Measurements from ENCODE around the gene SRF. TPM values are rescaled to one million over a fixed set of nuclear protein-coding genes. Genes with fewer than 3 reads are reported as not detected.

Gene SRF
- total RNA-seq, 2 experiments from 2014 or later, result 22.8 to 24.2 TPM

GRCh38 chr6:43125555-43125954 is 45.5 kb upstream of the SRF start:
- ChIA-PET POLR2A (interaction anchor here (0.6 kb wide), 1 partner anchor 179 kb away, joined by 4 read pairs; no protein-coding TSS in a partner anchor), CTCF (ENCODE audit: unreplicated experiment) (no interaction called here)
- Histone ChIP-seq H3K4me2 (ENCODE audit: low read length) (no peak overlapping the region), H3K9me3 (ENCODE audit: low read length) (no peaks in the 10 kb centered on the region), H3K4me1 (ENCODE audit: insufficient read depth, low read length, poor library complexity, severe bottlenecking) (no peaks in the 10 kb centered on the region), H3K9me2 (ENCODE audit: insufficient read depth, low read length) (no peaks in the 10 kb centered on the region), H2AFZ (ENCODE audit: low read length) (no peak overlapping the region), H3K27ac (ENCODE audit: low read depth, low read length, poor library complexity, severe bottlenecking) (no peak overlapping the region), H3K4me3 (ENCODE audit: low read depth, low read length, poor library complexity, severe bottlenecking) (no peak overlapping the region), H3K36me3 (ENCODE audit: insufficient read depth, low read length) (no peaks in the 10 kb centered on the region), H4K20me1 (ENCODE audit: insufficient read depth, low read length) (no peaks in the 10 kb centered on the region), H3K79me2 (ENCODE audit: insufficient read depth, low read depth, low read length) (no peaks in the 10 kb centered on the region)
- BruUV-seq (replicated peaks), result no TSS peak
- intact Hi-C loops (cut with micrococcal nuclease; ENCODE audit: unreplicated experiment), result no loop called here
- no peak for DNase-seq (ENCODE audit: low spot score)
- TF ChIP-seq EZH2phosphoT487 (IDR thresholded peaks at IDR 0.05; ENCODE audit: borderline replicate concordance, low read depth, low read length) (no peak), CTCF (conservative IDR thresholded peaks at IDR 0.05; ENCODE audit: low read length) (no peak)

DNA sequence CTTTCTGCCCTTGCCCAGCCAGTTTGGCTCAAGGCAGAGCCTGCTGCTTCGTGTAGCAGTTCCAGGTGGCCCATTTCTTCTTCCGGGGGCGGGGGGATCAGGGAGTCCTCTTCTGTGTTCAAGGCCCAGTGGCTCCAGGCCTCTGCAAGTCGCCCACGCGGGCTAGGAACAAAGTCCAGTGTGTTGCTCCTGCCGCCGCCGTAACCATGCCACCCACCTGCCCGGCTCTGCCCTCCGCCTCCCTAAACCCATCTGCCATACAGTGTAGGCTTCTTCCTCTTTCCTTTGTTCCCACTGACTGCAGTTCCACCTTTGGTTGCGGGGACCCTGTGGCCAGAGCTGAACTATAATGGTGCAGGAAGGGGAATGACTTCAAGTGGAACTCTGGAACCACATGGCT is 43.9 kb upstream of the SRF start:
- no TSS peak for BruUV-seq (replicated peaks)
- H3K79me2 ChIP-seq (ENCODE audit: insufficient read depth, low read depth, low read length), result no peaks in the 10 kb centered on the region
- no peak overlapping the region for H3K27ac ChIP-seq (ENCODE audit: low read depth, low read length, poor library complexity, severe bottlenecking)
- no peaks in the 10 kb centered on the region for H3K9me3 ChIP-seq (ENCODE audit: low read length)
- no peaks in the 10 kb centered on the region for H3K36me3 ChIP-seq (ENCODE audit: insufficient read depth, low read length)
- intact Hi-C loops (cut with micrococcal nuclease; ENCODE audit: unreplicated experiment), result no loop called here
- no peak overlapping the region for H3K4me3 ChIP-seq (ENCODE audit: low read depth, low read length, poor library complexity, severe bottlenecking)
- H3K4me1 ChIP-seq (ENCODE audit: insufficient read depth, low read length, poor library complexity, severe bottlenecking), result no peaks in the 10 kb centered on the region
- H3K4me2 ChIP-seq (ENCODE audit: low read length), result no peak overlapping the region
- ChIA-PET POLR2A (no interaction called here), CTCF (ENCODE audit: unreplicated experiment) (no interaction called here)
- TF ChIP-seq EZH2phosphoT487 (IDR thresholded peaks at IDR 0.05; ENCODE audit: borderline replicate concordance, low read depth, low read length) (no peak), CTCF (conservative IDR thresholded peaks at IDR 0.05; ENCODE audit: low read length) (no peak)
- no peak overlapping the region for H2AFZ ChIP-seq (ENCODE audit: low read length)
- no peaks in the 10 kb centered on the region for H4K20me1 ChIP-seq (ENCODE audit: insufficient read depth, low read length)
- no peaks in the 10 kb centered on the region for H3K9me2 ChIP-seq (ENCODE audit: insufficient read depth, low read length)
- no peak for DNase-seq (ENCODE audit: low spot score)

GRCh38 chr6:43127877-43128276 is 43.2 kb upstream of the SRF start:
- Histone ChIP-seq H3K4me2 (ENCODE audit: low read length) (no peak overlapping the region), H3K4me3 (ENCODE audit: low read depth, low read length, poor library complexity, severe bottlenecking) (no peak overlapping the region), H3K9me3 (ENCODE audit: low read length) (no peaks in the 10 kb centered on the region), H3K36me3 (ENCODE audit: insufficient read depth, low read length) (0 out of 2 replicates have a peak, but pooled peaks cover 6% of the 10 kb centered on the region), H3K79me2 (ENCODE audit: insufficient read depth, low read depth, low read length) (no peaks in the 10 kb centered on the region), H3K4me1 (ENCODE audit: insufficient read depth, low read length, poor library complexity, severe bottlenecking) (no peaks in the 10 kb centered on the region), H2AFZ (ENCODE audit: low read length) (no peak overlapping the region), H4K20me1 (ENCODE audit: insufficient read depth, low read length) (no peaks in the 10 kb centered on the region), H3K27ac (ENCODE audit: low read depth, low read length, poor library complexity, severe bottlenecking) (no peak overlapping the region), H3K9me2 (ENCODE audit: insufficient read depth, low read length) (no peaks in the 10 kb centered on the region)
- no peak for DNase-seq (ENCODE audit: low spot score)
- no peak for TF ChIP-seq EZH2phosphoT487 (IDR thresholded peaks at IDR 0.05; ENCODE audit: borderline replicate concordance, low read depth, low read length)
- no peak for TF ChIP-seq CTCF (conservative IDR thresholded peaks at IDR 0.05; ENCODE audit: low read length)
- intact Hi-C loops (cut with micrococcal nuclease; ENCODE audit: unreplicated experiment), result no loop called here
- no TSS peak for BruUV-seq (replicated peaks)
- ChIA-PET CTCF (ENCODE audit: unreplicated experiment) (no interaction called here), POLR2A (no interaction called here)

Measured in OCI-LY7 (cell line).